Nephron (organoid): Measurements from ENCODE around the gene UBE3B.
A peak's percentile ranks its signal among the peaks of the same experiment; 100 is the strongest.

Experiments
- H3K27ac Mint-ChIP-seq, 3 experiments: 2 replicates each; pipeline ENCODE4 v1.8.0; 2020; ENCODE audit warnings: mixed read lengths in 3 of 3, mild to moderate bottlenecking in 2 of 3, moderate library complexity in 1 of 3
- H3K27me3 Mint-ChIP-seq: 2 replicates; pipeline ENCODE4 v1.8.0; 2021; ENCODE audit warnings: low read depth, mild to moderate bottlenecking, moderate library complexity, mixed read lengths
- H3K36me3 Mint-ChIP-seq: 2 replicates; pipeline ENCODE4 v1.8.0; 2020; ENCODE audit warnings: low read depth, mixed read lengths
- H3K4me1 Mint-ChIP-seq: 2 replicates; pipeline ENCODE4 v1.8.0; 2020; ENCODE audit warnings: mixed read lengths
- H3K4me3 Mint-ChIP-seq, 3 experiments: 2 replicates each; pipeline ENCODE4 v1.8.0; 2020; ENCODE audit warnings: mild to moderate bottlenecking in 3 of 3, mixed read lengths in 3 of 3, moderate library complexity in 2 of 3
- H3K9me3 Mint-ChIP-seq: 2 replicates; pipeline ENCODE4 v1.8.0; 2020; ENCODE audit warnings: mixed read lengths
- CTCF ChIP-seq, 3 experiments: fragments of 200-600 bp; sonication (generic); IDR thresholded peaks; one replicate each; pipeline ENCODE4 v1.5.0; 2021; ENCODE audit warnings: antibody characterized with exemption in 3 of 3; ENCODE audit not compliant: unreplicated experiment in 3 of 3

Gene UBE3B

GRCh38 chr12:109512608-109513007 lies 35.2 kb downstream of the UBE3B start:
- peak overlapping the region in 1 of 3 experiments; percentile 20 for H3K27ac Mint-ChIP-seq
- H3K9me3 Mint-ChIP-seq = no peaks in the 10 kb centered on the region
- TF ChIP-seq CTCF (IDR thresholded peaks at IDR 0.05; ENCODE audit: unreplicated experiment in 3 of 3) = no peak
- H3K27me3 Mint-ChIP-seq = peaks cover 4% of the 10 kb centered on the region
- H3K4me3 Mint-ChIP-seq = no peak overlapping the region
- peaks cover 11% of the 10 kb centered on the region for H3K4me1 Mint-ChIP-seq
- peaks cover 75% of the 10 kb centered on the region for H3K36me3 Mint-ChIP-seq

- Mint-ChIP-seq H3K4me3 (no peak overlapping the region), H3K9me3 (no peaks in the 10 kb centered on the region), H3K27me3 (peaks cover 4% of the 10 kb centered on the region), H3K27ac (peak overlapping the region in 1 of 3 experiments; percentile 20), H3K36me3 (peaks cover 75% of the 10 kb centered on the region), H3K4me1 (peaks cover 15% of the 10 kb centered on the region)
- TF ChIP-seq CTCF (IDR thresholded peaks at IDR 0.05; ENCODE audit: unreplicated experiment in 3 of 3) = no peak
These were observed 35.6 kb downstream of the UBE3B start for GRCh38 chr12:109513051-109513450.

- H3K27me3 Mint-ChIP-seq = peaks cover 4% of the 10 kb centered on the region
- H3K27ac Mint-ChIP-seq = no peak overlapping the region
- H3K4me1 Mint-ChIP-seq = peaks cover 24% of the 10 kb centered on the region
- no peak overlapping the region for H3K4me3 Mint-ChIP-seq
- H3K36me3 Mint-ChIP-seq = peaks cover 77% of the 10 kb centered on the region
- H3K9me3 Mint-ChIP-seq = no peaks in the 10 kb centered on the region
- no peak for TF ChIP-seq CTCF (IDR thresholded peaks at IDR 0.05; ENCODE audit: unreplicated experiment in 3 of 3)
These were observed 36.5 kb downstream of the UBE3B start for GRCh38 chr12:109513977-109514376.

GRCh38 chr12:109517619-109518018 lies 40.2 kb downstream of the UBE3B start:
- no peak for TF ChIP-seq CTCF (IDR thresholded peaks at IDR 0.05; ENCODE audit: unreplicated experiment in 3 of 3)
- H3K27ac Mint-ChIP-seq = peak overlapping the region in 2 of 3 experiments; percentile 65 to 72
- H3K9me3 Mint-ChIP-seq = no peaks in the 10 kb centered on the region
- H3K36me3 Mint-ChIP-seq = peaks cover 72% of the 10 kb centered on the region
- H3K27me3 Mint-ChIP-seq = no peaks in the 10 kb centered on the region
- H3K4me1 Mint-ChIP-seq = peaks cover 52% of the 10 kb centered on the region
- H3K4me3 Mint-ChIP-seq = peak overlapping the region in 2 of 3 experiments; percentile 8 to 44

GRCh38 chr12:109518820-109519665 lies 41.6 kb downstream of the UBE3B start:
- peak; percentile 79 to 83 (median 81) for TF ChIP-seq CTCF (IDR thresholded peaks at IDR 0.05; ENCODE audit: unreplicated experiment in 3 of 3)
- peak overlapping the region; percentile 18 to 78 (median 50) for H3K27ac Mint-ChIP-seq
- peaks cover 69% of the 10 kb centered on the region for H3K36me3 Mint-ChIP-seq

GRCh38 chr12:109519787-109520186 lies 42.4 kb downstream of the UBE3B start:
- H3K4me1 Mint-ChIP-seq = peaks cover 72% of the 10 kb centered on the region
- peaks cover 3% of the 10 kb centered on the region for H3K27me3 Mint-ChIP-seq
- no peak overlapping the region for H3K27ac Mint-ChIP-seq
- peaks cover 66% of the 10 kb centered on the region for H3K36me3 Mint-ChIP-seq
- no peak overlapping the region for H3K4me3 Mint-ChIP-seq
- no peaks in the 10 kb centered on the region for H3K9me3 Mint-ChIP-seq
- TF ChIP-seq CTCF (IDR thresholded peaks at IDR 0.05; ENCODE audit: unreplicated experiment in 3 of 3) = no peak

More at GRCh38 chr12:109518820-109519665, 41.6 kb downstream of the UBE3B start:
- Mint-ChIP-seq H3K4me1 (peaks cover 64% of the 10 kb centered on the region), H3K9me3 (no peaks in the 10 kb centered on the region), H3K27me3 (peaks cover 3% of the 10 kb centered on the region), H3K4me3 (peak overlapping the region in 1 of 3 experiments; percentile 13)
